HTERT RPE-1 (cell line): ENCODE results near the gene SLC2A3.
"Not testable (repeated sequence)": the region's sequence is repeated elsewhere in the genome, so short reads cannot be mapped to it uniquely, and the experiment has no call there.

Experiments used
- in situ Hi-C: fragments of 300-500 bp; cut with MboI; formaldehyde crosslinking; loops from 4 replicates; pipeline ENCODE4 v1.14.3; 2020; ENCODE audit warnings: low sequenced_read_pairs

SLC2A3 gene

GRCh38 chr12:7917392-7918267 is 18.4 kb downstream of the SLC2A3 start:
- in situ Hi-C loops: no loop called here

DNA sequence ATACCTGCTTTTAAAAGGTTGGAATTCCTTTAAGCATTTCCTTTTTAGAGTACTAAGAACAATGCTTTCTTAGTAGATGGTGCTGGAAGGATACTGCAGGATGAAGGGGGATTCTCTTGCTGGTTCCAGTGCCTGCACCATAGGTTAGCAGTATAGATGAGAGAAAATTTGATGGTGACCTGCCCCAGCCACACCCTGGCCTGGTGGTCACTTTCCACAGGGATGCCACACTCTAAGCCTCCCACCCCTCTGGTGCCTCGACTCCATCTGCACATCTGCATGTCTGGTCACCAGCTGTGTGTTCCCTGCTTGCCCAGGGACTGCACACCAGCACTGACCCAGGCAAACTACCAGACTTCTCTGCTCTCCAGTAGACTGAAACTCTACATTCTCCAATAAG is 19.1 kb downstream of the SLC2A3 start:
- in situ Hi-C loops: no loop called here

DNA sequence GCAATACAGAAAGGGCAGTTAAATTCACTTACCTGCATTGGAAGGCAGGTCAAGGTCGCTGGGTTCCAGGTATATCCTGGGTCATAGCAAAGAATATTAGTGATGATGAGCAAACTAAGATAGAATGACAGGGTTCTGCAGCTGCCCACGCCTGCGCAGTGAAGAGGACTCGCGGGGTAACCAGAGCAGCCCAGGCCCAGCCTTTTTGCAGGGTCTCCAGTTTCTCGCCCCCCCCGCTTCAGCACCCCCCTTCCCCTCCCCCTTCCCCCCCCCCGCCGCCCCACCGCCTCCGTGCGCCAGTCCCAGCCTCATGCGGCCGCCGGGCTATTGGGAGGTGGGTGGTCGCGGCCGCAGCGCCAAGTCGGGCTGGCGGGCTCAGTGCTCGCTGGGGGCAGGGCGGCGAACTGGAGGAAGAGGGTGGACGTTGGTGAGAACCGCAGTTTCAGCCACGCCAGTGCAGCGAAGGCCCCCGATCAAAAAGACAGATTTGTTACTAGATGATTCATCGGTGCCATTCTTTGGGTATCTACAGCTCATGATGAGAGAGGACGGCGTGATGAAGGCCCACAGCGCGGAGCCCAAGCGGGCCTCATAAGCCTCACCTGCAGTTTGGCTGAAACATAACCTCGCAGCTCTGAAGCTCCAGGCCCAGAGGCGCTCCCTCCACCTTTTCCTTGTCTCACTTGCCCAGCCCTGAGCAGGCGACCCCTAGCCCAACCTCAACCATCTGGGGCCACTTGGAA is 20.2 kb downstream of the SLC2A3 start:
- in situ Hi-C loops: no loop called here

GRCh38 chr12:7910106-7910505 is 25.9 kb downstream of the SLC2A3 start:
- in situ Hi-C loops: not testable (repeated sequence)

DNA sequence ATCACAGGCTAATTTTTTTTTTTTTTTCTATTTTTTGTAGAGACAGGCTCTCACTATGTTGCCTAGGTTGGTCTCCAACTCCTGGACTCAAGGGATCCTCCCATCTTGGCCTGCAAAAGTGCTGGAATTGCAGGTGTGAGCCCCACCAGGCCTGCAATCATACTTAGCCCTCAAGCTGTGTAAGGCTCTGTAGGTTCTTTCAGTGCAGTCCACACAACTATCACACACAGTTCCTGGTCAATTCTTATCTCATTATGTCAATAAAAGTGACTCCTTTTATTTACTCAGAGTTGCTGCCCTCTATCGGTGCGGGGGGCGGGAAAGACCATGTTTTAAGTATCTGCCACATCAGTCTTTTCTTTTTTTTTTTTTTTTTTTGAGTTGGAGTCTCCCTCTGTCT is 29.0 kb downstream of the SLC2A3 start:
- in situ Hi-C loops: no loop called here

DNA sequence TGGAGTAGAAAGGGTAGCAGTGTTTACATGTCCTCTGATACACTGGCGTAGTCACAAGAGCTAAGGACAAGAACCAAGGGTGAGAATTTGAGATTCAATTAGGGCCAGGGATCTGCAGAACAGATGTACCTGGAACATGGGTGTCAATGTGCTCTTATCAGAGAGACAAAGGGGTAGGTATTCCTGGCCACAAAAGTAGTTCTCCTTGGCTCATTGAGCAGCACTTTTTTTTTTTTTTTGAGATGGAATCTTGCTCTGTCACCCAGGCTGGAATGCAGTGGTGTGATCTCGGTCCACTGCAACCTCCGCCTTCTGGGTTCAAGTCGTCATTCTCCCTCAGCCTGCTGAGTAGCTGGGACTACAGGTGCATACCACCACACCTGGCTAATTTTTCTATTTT is 29.7 kb downstream of the SLC2A3 start:
- in situ Hi-C loops: not testable (repeated sequence)

GRCh38 chr12:7905600-7906125 is 30.3 kb downstream of the SLC2A3 start:
- in situ Hi-C loops: not testable (repeated sequence)

- in situ Hi-C loops: no loop called here
These were observed 30.9 kb downstream of the SLC2A3 start for GRCh38 chr12:7905071-7905470.

DNA sequence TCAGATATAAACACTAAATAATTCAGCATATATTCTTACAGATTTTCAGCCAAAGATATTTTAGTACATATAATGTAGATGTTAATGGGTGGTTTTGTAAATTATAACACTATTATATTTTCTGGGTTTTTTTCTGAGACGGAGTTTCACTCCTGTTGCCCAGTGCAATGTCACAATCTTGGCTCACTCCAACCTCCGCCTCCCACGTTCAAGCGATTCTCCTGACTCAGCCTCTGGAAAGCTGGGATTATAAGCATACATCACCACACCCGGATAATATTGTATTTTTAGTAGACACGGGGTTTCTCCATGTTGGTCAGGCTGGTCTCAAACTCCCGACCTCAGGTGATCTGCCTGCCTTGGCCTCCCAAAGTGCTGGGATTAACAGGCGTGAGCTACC is 33.6 kb downstream of the SLC2A3 start:
- in situ Hi-C loops: not testable (repeated sequence)

GRCh38 chr12:7899755-7900154 is 36.2 kb downstream of the SLC2A3 start:
- in situ Hi-C loops: no loop called here

DNA sequence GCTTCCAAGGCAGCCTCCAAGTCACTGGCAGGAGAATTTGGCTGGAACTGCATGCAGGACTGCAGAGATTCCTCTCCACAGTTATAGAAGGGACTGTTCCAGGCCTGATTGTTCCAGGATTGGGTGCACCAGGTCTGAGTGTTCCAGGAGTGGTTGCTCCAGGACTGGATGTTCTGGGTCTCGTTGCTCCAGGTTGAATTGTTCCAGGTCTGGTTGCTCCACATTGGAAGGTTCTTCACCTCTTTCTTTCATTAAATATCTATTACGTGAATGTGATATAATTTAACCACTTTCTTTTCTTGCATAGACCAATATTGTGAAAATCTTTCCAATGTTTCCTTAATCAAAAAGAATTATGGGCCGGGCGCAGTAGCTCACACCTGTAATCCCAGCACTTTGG is 39.3 kb downstream of the SLC2A3 start:
- in situ Hi-C loops: not testable (repeated sequence)

DNA sequence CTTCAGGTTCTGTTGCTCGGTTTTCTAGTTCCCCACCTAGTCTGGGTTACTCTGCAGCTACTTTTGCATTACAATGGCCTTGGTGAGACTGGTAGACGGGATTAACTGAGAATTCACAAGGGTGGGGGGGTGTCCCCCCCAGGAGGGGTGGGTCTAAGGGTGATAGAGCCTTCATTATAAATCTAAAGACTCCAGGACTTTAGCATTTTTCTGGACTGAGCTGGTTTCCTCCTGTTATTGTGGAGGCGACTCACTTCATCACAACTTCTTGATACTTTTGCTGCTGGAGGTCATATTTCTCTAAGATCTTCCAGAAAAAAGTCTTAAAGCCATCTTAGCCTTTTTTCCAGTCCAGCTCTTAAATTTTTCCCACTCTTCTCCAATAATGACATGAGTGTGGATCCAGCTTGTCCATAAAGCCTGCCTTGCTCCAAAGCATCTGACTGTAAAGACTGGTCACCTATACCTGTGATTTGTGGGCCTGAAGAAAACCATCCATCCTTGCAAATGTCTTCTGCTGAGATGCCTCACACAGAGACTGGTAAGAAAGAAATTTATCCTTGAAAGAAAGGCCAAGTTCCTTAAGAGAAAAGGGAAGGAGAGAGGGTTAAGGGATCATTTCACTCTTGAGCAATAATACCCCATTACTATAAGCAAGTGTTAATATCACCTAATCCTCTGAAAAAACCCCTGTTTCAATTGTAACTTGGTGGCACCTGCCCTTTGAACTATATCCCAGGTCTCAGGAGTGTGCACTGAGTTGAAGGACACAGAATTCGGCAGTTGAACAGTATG is 43.6 kb downstream of the SLC2A3 start:
- in situ Hi-C loops: no loop called here

DNA sequence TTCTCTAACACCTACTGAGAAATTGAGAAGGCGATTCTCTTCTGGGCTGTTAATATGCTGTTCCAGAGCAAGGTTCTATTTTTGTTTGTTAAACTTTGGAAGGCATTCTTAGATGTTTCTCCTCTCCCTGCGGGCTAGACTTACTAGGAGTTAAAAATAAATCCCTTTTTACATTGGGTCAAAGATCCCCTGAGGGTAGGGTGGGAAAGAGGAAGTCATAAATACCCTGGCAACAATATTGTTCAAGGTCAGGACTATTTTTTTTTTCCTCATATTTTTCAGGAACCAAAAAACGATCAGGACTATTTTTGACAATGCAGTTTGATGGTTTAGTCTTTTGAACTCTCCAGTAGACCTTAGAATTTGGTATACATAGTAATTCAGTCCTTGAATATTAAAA is 51.3 kb downstream of the SLC2A3 start:
- in situ Hi-C loops: no loop called here

- in situ Hi-C loops: not testable (repeated sequence)
These were observed 54.3 kb downstream of the SLC2A3 start for GRCh38 chr12:7881736-7882120.

DNA sequence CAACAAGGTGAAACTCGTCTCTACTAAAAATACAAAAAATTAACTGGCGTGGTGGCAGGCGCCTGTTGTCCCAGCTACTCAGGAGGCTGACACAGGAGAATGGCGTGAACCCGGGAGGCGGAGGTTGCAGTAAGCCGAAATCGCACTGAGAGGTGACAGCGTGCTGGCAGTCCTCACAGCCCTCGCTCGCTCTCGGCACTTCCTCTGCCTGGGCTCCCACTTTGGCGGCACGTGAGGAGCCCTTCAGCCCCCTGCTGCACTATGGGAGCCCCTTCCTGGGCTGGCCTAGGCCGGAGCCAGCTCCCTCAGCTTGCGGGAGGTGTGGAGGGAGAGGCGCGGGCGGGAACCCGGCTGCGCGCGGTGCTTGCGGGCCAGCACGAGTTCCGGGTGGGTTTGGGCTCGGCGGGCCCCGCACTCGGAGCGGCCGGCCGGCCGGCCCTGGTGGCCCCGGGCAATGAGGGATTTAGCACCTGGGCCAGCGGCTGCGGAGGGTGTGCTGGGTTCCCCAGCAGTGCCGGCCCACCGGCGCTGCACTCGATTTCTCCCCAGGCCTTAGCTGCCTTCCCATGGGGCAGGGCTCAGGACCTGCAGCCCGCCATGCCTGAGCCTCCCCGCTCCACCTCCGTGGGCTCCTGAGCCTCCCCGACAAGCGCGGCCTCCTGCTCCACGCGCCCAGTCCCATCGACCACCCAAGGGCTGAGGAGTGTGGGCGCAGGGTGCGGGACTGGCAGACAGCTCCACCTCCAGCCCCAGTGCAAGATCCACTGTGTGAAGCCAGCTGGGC is 54.8 kb downstream of the SLC2A3 start:
- in situ Hi-C loops: not testable (repeated sequence)

- in situ Hi-C loops: no loop called here
These were observed 56.7 kb downstream of the SLC2A3 start for GRCh38 chr12:7879246-7879645.

DNA sequence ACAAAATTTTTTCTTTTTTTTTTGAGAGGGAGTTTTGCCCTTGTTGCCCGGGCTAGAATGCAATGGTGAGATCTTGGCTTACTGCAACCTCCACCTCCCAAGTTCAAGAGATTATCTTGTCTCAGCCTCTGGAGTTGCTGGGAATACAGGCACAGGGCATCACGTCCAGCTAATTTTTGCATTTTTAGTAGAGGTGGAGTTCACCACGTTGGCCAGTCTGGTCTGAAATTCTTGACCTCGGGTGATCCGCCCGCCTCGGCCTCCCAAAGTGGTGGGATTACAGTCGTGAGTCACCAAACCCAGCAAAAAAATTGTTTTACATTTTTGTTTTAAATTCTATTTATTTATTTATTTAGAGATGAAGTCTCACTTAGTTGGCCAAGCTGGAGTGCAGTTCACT is 58.6 kb downstream of the SLC2A3 start:
- in situ Hi-C loops: no loop called here

GRCh38 chr12:7872566-7873319 is 63.2 kb downstream of the SLC2A3 start, which contains the start of gene SLC2A14:
SLC2A14 (minus strand) TSS chr12:7872915; CDS start chr12:7869880, 3,035 bp downstream.
- in situ Hi-C loops: no loop called here

GRCh38 chr12:7870335-7870734 is 65.7 kb downstream of the SLC2A3 start:
- in situ Hi-C loops: no loop called here
